Endodermal cell (in vitro differentiated cells): ENCODE data around the gene GNAL. TPM values are rescaled to one million over a fixed set of nuclear protein-coding genes. Genes with fewer than 3 reads are reported as not detected.

Experiments used
- DNase-seq: peaks from one replicate; pipeline ENCODE4 v3.0.0-alpha.2; 2017
- H3K27ac ChIP-seq: 2 replicates; pipeline ENCODE4 v1.5.1; 2013; ENCODE audit warnings: mild to moderate bottlenecking, low read depth, low read length, moderate library complexity
- H3K27me3 ChIP-seq: 2 replicates; pipeline ENCODE4 v1.6.1; 2013; ENCODE audit warnings: mild to moderate bottlenecking, low read length, moderate library complexity; ENCODE audit not compliant: insufficient read depth, control insufficient read depth, poor library complexity, severe bottlenecking
- H3K36me3 ChIP-seq: 2 replicates; pipeline ENCODE4 v1.7.0; 2013; ENCODE audit warnings: mild to moderate bottlenecking, low read length, moderate library complexity; ENCODE audit not compliant: control insufficient read depth, insufficient read depth
- H3K4me1 ChIP-seq: one replicate; pipeline ENCODE4 v1.7.0; 2013; ENCODE audit warnings: low read length; ENCODE audit not compliant: control insufficient read depth, insufficient read depth
- H3K4me3 ChIP-seq: 2 replicates; pipeline ENCODE4 v1.5.1; 2013; ENCODE audit warnings: mild to moderate bottlenecking, low read length, moderate library complexity
- H3K9ac ChIP-seq: 2 replicates; pipeline ENCODE4 v1.6.1; 2013; ENCODE audit warnings: mild to moderate bottlenecking, low read length, moderate library complexity; ENCODE audit not compliant: poor library complexity, severe bottlenecking; ENCODE audit errors: extremely low read depth
- H3K9me3 ChIP-seq: 2 replicates; pipeline ENCODE4 v1.6.1; 2013; ENCODE audit warnings: mild to moderate bottlenecking, low read length, moderate library complexity; ENCODE audit not compliant: control insufficient read depth
- H3K27ac Mint-ChIP-seq: 2 replicates; pipeline ENCODE4 v1.8.0; 2020; ENCODE audit warnings: mixed read lengths
- H3K27me3 Mint-ChIP-seq: 2 replicates; pipeline ENCODE4 v1.8.0; 2021; ENCODE audit warnings: mild to moderate bottlenecking, mixed read lengths; ENCODE audit not compliant: insufficient read depth
- H3K36me3 Mint-ChIP-seq: 2 replicates; pipeline ENCODE4 v1.8.0; 2020; ENCODE audit warnings: low read depth, mixed read lengths
- H3K4me1 Mint-ChIP-seq: 2 replicates; pipeline ENCODE4 v1.8.0; 2020; ENCODE audit warnings: mixed read lengths
- H3K4me3 Mint-ChIP-seq: 2 replicates; pipeline ENCODE4 v1.8.0; 2020; ENCODE audit warnings: mild to moderate bottlenecking, moderate library complexity, mixed read lengths
- H3K9me3 Mint-ChIP-seq: 2 replicates; pipeline ENCODE4 v1.8.0; 2020; ENCODE audit warnings: mild to moderate bottlenecking, mixed read lengths
- WGBS, 2 experiments: methylation state at CpG; one replicate each; pipeline versions ENCODE4 v1.1.5 to v1.1.7; 2013; ENCODE audit warnings: missing lambda C conversion rate in 2 of 2, mixed read lengths in 1 of 2; ENCODE audit not compliant: insufficient coverage in 1 of 2, insufficient read length in 1 of 2; 5-methylcytosine and 5-hydroxymethylcytosine counted together
- total RNA-seq, 2 donors: library from RNA; stranded (reverse); fragmentation: NEBNext Ultra II Directional in 1 of 2; extraction: Animal tissue kit (Norgen Biotek cat#: 25700) in 1 of 2; gene quantifications; 2 replicates in 1 of 2; 3 replicates in 1 of 2; pipeline ENCODE4 v1.2.1, GENCODE V29; 2021
- TF ChIP-seq, protein P1 (sequence below): fragments of 200-600 bp; sonication (generic); conservative IDR thresholded peaks from 2 replicates; pipeline ENCODE4 v1.5.0; 2021; ENCODE audit warnings: antibody characterized with exemption, mild to moderate bottlenecking

The GNAL gene
- total RNA-seq, 2 donors from 2014 or later, result 37.9 to 58.2 TPM

DNA sequence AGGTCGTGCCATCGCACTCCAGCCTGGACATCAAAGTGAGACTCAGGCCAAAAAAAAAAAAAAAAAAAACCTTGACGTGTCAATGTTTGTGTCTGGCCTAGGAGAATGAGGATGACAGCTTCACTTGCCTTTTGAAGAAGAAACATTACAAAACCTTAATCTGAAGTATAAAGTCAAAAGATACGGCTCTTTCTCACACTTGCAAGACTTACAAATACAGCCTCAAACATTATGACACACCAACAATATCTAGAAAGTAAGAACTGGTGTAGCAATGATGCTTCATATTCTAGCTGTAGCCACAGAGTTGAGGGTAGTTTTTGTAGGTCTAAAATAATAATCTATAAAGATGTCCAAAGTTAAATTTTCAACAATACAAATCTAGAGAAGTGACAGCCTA is 193.6 kb downstream of the GNAL start:
- Histone ChIP-seq H3K4me1 (peaks cover 17% of the 10 kb centered on the region), H3K4me3 (no peak overlapping the region), H3K27me3 (no peaks in the 10 kb centered on the region), H3K27ac (no peak overlapping the region), H3K9ac (no peak overlapping the region), H3K9me3 (no peaks in the 10 kb centered on the region), H3K36me3 (peaks cover 56% of the 10 kb centered on the region)
- TF ChIP-seq, protein P1, sequence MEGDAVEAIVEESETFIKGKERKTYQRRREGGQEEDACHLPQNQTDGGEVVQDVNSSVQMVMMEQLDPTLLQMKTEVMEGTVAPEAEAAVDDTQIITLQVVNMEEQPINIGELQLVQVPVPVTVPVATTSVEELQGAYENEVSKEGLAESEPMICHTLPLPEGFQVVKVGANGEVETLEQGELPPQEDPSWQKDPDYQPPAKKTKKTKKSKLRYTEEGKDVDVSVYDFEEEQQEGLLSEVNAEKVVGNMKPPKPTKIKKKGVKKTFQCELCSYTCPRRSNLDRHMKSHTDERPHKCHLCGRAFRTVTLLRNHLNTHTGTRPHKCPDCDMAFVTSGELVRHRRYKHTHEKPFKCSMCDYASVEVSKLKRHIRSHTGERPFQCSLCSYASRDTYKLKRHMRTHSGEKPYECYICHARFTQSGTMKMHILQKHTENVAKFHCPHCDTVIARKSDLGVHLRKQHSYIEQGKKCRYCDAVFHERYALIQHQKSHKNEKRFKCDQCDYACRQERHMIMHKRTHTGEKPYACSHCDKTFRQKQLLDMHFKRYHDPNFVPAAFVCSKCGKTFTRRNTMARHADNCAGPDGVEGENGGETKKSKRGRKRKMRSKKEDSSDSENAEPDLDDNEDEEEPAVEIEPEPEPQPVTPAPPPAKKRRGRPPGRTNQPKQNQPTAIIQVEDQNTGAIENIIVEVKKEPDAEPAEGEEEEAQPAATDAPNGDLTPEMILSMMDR, result no peak
- Mint-ChIP-seq H3K27ac (no peak overlapping the region), H3K27me3 (no peaks in the 10 kb centered on the region), H3K9me3 (no peaks in the 10 kb centered on the region), H3K4me3 (no peak overlapping the region), H3K4me1 (peaks cover 12% of the 10 kb centered on the region), H3K36me3 (peaks cover 51% of the 10 kb centered on the region)
- no peak for DNase-seq
- 64% methylated on average over 3 of the region's 4 CpGs; no CpG with 5 or more reads in 1 of the 2 experiments for WGBS, 2 experiments

DNA sequence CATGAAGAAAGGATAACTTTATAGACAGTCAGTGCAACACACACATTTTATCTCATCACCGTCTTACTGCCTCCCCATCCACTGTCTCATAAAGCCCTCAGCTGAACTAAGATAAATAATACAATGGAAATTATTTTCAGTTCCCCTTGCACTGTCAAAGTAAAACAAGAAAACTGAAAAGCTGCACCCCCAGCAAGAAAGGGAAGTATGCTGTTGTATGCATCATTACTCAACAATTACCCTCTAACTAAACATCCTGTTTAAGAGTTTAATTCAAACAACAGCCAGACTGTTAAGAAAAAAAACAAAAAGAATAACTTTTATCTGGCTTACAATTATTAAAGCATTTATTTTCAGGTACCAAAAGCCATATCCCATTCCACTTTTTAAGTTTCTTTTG is 194.1 kb downstream of the GNAL start:
- no peaks in the 10 kb centered on the region for H3K9me3 ChIP-seq
- WGBS, 2 experiments, result 100% methylated on average over 1 of the region's 1 CpG; no CpG with 5 or more reads in 1 of the 2 experiments
- peaks cover 14% of the 10 kb centered on the region for H3K4me1 Mint-ChIP-seq

DNA sequence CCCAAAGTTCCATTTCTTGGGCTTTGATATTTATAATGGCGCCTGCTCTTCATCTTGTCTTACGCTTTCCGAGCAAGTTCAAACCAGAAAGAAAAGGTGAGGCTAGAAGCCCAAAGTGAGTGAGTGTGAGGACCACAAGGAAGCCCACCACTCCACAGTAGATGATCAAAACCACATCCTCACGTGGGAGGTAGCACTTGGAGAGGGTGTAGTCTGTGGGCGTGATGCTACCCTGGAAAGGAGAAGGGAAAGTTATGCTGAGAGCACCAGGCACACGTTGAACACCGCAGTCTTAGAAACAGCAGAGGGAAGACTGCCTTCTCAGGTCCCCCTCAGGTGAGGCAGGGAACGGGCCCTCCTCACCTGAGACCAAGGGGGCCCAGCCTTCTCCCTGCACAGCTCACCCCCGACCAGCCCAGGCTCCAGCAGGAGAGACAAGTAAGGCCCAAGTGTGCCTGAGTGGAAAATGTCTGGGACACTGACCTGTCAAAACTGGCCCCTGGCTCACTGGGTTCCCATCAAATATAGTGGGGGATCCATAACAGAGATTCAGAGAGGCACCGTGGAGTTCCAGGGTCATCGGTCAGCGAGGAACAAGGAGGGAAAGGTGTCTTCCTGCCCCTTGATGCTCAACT is 195.4 kb downstream of the GNAL start:
- no peaks in the 10 kb centered on the region for H3K27me3 Mint-ChIP-seq

More for the DNA sequence above, 194.1 kb downstream of the GNAL start:
- Mint-ChIP-seq H3K36me3 (peaks cover 50% of the 10 kb centered on the region), H3K9me3 (no peaks in the 10 kb centered on the region), H3K4me3 (no peak overlapping the region), H3K27me3 (no peaks in the 10 kb centered on the region), H3K27ac (no peak overlapping the region)
- no peak overlapping the region for H3K9ac ChIP-seq
- H3K4me1 ChIP-seq, result peaks cover 21% of the 10 kb centered on the region
- H3K27me3 ChIP-seq, result no peaks in the 10 kb centered on the region
- TF ChIP-seq, protein P1, result no peak
- H3K4me3 ChIP-seq, result no peak overlapping the region
- DNase-seq, result no peak
- peaks cover 56% of the 10 kb centered on the region for H3K36me3 ChIP-seq
- H3K27ac ChIP-seq, result no peak overlapping the region

More for the DNA sequence above, 195.4 kb downstream of the GNAL start:
- no peak overlapping the region for H3K27ac ChIP-seq
- Mint-ChIP-seq H3K36me3 (peaks cover 51% of the 10 kb centered on the region), H3K27ac (no peak overlapping the region), H3K4me3 (no peak overlapping the region), H3K9me3 (no peaks in the 10 kb centered on the region), H3K4me1 (peaks cover 14% of the 10 kb centered on the region)
- H3K9ac ChIP-seq, result no peak overlapping the region
- no peak overlapping the region for H3K4me3 ChIP-seq
- H3K9me3 ChIP-seq, result no peaks in the 10 kb centered on the region
- DNase-seq, result no peak
- WGBS, 2 experiments, result 96 to 100% methylated on average over 9 to 12 of the region's 12 CpGs
- TF ChIP-seq, protein P1, result no peak
- no peaks in the 10 kb centered on the region for H3K27me3 ChIP-seq
- peaks cover 21% of the 10 kb centered on the region for H3K4me1 ChIP-seq
- peaks cover 52% of the 10 kb centered on the region for H3K36me3 ChIP-seq
